Right lung (tissue), 5 donors: ENCODE measurements around the gene ELMO1. TPM values are rescaled to one million over a fixed set of nuclear protein-coding genes. Genes with fewer than 3 reads are reported as not detected.
A peak's percentile ranks its signal among the peaks of the same experiment; 100 is the strongest.

Experiments used
- DNase-seq, 2 donors: peaks; one replicate each; pipeline ENCODE4 v3.0.0-alpha.2; 2013
- polyA plus RNA-seq, 5 donors: library from polyadenylated mRNA; unstranded; fragments of 120-200 nt; gene quantifications; one replicate each; pipeline versions ENCODE4 v1.2.1 to v1.2.3, GENCODE V29; 2013; ENCODE audit warnings: inconsistent platforms in 1 of 5, low replicate concordance in 1 of 5; ENCODE audit not compliant: insufficient read length in 5 of 5, insufficient read depth in 1 of 5

The ELMO1 gene
- polyA plus RNA-seq, 5 donors: 36.7 to 56.0 (median 46.0) TPM

DNA sequence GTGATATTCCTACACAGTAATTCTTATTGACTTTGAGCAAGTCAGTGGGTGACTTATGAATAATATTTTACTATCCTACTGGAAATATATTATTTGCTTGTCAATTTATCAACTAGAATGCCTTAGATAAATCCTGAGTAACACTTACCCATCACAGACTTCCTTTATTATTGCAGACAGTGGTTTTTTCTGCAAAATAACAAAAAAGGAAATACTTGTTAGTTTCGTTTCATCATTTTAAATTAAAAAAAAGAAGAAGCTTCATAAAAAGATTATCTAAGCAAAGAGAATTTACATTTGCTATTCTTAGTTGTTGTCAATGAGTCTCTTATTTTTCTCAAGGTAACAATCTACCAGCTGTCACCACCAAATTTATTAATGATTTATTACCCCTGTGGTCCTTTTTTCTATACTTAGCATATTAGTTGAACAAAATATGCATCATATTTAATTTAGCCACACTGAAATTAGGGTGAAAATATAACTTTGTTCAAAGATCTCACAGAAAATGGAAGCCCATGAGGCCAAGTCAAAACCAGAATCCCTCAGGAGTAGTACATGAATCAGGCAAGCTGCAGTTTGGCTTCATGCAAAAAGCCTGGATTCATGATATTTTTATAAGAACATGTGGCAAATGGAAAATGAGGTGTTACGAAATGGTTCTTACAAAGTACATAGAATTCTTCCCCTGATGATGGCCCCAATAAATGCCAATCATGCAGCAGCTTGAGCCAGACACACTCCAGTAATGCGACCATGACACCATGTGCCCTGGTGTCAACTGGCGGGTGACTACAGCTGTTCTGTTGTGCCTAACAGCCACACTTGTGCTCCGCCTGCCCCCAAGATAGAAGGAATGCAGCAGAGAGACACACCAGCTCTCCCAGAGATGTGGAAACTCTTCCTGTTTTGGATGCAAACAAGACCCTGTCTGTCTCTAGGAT, 132.6 kb downstream of the ELMO1 start:
- peak; percentile 69 to 74 for DNase-seq

DNA sequence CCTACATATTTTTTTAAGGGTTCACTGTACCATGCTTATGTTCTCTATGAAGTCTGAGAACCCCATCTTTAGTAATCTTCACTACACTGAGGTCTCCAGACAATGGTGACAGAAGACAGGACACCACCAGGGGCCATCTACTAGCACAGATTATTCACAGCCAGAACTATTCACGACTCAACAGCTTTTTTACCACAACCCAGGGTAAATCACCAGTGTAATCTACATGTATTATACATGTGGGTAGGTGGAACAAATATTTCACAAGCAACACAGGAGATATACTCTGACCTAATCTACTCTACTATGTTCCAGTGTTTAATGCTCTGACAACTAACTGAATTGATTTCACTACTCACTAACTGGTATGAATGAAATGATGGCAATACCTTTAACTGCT, 136.1 kb downstream of the ELMO1 start:
- no peak for DNase-seq

DNA sequence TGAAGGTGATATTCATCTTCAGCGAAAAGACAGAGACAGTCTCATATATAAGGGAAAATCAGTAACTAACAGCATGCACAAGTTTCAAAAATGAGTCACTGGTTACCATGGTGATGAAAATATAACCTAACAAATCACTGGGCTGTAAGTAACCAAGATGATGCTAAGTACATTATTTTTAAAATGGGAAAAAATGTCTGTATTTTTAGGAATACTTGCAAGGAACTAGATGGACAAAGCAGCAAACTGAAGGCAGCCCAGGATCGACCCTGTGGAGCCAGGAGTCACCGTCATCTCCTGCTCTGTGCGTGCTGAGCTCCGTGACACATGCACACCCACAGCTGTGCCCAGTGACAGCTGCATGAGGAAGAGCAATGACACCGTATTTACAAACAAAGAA, 137.3 kb downstream of the ELMO1 start:
- no peak for DNase-seq

DNA sequence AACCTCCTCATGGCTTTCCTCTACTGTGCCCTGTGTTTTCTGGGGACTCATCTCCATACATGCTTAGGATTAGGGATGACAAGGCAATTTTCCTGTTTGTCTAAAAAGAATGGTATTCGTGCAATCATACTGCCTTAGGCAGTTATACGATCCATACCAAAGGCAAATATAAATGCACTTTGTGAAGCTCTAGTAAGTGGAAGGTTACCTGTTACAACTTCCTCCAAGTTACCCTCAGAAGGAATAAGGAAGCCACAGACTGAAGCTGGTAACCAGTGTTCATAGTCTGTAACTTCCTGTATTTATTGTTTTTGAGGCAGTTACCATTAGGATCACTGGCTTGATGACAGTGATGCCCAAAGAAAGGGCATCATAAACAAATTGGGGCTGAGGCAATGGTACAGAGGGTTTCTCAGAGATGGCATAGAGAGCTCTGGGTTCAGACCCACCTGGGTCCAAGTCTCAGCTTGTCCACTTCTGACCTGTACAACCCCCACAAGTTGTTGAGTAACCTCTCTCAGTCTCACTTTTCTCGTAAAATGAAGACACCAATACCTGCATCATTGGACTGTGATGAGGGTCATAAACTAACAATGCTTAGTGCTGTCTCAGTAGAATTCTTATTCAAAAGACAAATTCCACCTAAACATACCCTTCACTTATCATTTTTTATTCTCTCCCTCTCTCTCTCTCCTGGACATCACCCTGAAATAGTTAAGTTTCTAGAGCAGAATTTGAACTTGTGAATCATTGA, 138.2 kb downstream of the ELMO1 start:
- DNase-seq: no peak

DNA sequence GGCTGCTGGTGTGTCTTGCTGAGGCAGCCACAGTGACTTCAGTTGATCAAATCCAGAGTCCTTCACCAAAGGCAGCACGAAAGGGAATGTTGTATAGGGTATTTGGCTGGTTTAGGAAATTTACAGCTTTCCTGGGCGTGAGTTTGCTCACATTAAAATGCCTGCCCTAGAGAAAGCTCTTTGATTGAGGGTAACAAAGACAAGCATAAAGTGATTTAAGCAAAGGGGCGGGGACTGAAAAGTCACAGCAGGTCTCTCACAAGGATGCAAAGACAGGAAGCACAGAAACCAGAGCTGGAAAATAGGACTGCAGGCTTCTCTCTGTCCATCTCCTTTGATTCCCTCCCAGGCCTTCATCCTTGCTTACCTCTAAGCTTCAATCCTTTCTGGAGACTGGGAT, 139.2 kb downstream of the ELMO1 start:
- no peak for DNase-seq

DNA sequence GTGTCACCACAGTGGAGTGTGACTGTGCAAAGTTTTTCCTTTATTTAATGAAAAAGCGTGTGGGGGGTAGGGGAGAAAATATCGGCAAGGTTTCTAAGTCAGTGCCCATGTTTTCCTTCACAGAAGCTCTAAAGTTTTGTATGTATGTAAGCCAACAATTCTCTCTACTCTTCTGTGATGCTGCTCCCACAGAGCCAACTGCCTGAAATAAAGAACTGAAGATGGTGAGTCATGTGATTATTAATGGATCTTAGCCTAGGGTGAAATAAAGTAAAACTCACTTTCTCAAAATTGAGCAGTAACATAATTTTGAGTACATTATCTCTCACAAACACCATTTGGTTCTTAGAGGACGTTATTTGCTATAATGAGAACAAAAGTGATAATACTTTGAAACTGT, 143.7 kb downstream of the ELMO1 start:
- DNase-seq: no peak

DNA sequence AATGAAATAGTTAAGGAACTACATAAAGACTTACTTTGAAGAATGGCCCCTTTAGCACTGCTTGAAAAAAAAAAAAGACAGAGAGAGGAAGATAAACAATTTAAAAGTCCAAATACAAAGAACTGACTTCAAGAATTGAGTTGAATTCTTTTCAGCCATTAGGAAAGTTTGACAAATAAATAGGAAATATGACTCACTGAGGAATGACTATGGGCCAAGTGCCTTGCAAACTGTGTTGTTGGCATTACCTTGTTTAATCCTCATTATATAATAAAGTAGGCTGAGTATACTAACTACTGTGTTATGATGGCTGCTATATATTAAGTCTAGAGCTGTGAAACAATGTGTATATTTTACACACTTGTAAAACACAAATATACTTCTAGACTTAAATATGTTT, 151.1 kb downstream of the ELMO1 start:
- DNase-seq: no peak

DNA sequence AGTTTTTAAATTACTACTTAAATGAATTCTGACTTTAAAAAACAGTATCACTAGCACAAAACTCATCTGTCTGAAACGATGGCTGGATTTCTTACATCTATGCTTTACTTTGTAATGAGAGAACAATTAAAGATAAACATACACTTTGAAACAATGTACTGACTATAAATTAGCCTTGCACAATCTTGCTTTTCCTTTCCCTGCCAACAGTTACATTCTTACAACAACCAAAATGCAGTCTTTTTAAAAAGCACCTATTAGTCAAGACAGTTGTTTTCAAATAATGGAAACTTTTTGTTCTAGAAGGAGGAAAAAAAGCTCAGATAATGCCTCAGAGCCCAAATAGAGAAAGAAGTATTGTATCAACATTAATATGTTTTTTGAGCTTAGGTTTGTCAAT, 153.3 kb downstream of the ELMO1 start:
- DNase-seq: no peak

DNA sequence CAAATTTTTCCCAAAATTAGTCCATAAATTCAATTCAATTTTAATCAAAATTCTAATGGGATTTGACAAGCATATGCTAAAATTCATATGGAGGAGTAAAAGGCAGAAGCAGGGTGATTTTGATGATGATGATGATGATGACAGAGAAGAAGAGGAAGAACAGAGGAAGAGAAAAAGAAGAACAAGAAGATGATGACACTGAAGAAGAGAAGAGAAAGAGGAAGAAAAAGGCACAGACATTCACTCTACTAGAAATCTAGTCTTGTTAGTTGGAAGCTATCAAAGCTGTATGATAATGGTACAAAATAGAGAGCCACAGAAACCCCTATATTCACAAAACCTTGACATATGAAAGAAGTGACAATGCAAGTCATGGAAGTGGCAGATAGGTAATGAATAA, 157.9 kb downstream of the ELMO1 start:
- DNase-seq: no peak

DNA sequence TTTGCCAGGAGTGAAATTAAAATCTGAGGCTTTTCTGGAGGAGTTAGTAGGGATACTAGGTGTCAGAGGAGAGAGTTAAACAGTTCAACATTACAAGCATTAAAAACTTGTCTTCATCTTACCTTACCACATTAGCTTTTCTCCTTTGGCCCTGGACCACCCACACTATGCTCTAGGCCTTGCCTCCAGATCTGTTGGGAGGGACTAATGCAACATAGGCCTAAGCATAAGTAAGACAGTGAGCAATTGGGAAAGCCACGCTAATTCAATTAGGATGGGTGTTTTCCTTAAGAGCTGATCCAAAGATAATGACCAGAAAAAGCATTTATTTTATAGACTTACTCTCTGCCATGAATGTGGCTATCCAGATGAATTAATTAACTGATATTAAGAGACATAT, 158.9 kb downstream of the ELMO1 start:
- DNase-seq: no peak

DNA sequence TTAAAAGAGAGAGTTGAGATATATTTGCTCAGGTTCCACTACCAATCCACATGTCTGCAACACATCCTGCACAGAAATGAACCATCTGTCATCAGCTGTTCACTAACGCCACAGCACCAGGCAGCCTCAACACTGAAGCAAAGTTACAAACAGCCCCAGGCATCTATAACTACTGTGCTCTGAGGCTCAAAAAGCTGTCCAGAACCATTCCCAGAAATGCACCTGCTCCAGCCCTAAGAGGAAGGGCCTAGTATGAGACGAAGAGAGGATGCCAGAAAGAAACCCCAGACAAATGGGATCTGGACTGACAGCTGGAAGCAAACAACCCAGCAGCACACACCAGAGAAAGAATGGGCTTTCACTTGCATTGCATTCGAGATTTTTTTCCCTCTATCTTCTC, 159.3 kb downstream of the ELMO1 start:
- no peak for DNase-seq

DNA sequence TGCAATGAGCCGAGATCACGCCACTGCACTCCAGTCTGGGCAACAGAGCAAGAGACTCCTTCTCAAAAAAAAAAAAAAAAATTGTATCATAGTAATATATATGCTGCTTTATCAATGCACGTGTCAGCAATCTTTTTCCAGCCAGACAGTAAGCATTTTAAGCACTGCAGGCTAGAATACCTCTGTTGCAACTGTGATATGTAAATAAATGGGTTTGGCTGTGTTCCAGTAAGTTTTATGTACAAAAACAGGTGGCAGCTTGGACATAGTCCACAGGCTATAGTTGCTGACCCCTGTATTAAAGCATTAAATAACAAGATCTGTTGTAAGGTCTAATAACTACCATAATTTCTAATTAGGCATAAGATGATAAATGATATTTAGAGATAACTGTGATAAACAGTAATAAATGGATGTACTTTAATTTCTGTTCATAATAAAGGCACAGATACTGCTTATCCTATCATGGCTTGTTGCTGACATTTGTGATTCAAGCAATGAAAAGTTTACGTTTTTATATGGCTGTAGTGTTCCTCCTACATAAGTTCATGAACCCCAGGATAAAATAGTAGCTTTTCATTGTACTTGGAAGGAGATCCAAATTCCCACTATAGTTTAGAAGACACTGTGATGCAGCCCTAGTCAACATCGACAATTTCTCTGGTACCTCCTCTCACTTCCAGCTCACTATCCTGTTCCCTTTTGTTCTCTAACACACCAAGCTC, 161.4 kb downstream of the ELMO1 start:
- peak; percentile 77 to 80 for DNase-seq

DNA sequence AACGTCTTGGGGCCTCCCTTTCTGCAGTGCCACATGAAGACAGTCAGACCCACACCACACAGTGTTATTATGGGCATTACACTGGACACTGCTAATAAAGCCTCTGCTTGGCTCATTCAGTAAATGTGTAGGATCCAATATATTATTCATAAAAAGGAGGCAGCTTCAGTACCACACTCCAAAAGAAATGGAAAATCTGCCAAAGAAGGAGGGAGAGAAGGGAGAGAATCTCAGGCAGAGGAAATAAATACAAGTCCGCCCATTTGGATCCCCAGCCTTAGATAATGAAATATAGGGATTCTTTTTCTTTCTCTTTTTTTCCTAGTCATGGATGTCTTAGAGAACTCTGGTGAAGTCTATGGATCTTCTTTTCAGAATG, 162.2 kb downstream of the ELMO1 start:
- DNase-seq: no peak

DNA sequence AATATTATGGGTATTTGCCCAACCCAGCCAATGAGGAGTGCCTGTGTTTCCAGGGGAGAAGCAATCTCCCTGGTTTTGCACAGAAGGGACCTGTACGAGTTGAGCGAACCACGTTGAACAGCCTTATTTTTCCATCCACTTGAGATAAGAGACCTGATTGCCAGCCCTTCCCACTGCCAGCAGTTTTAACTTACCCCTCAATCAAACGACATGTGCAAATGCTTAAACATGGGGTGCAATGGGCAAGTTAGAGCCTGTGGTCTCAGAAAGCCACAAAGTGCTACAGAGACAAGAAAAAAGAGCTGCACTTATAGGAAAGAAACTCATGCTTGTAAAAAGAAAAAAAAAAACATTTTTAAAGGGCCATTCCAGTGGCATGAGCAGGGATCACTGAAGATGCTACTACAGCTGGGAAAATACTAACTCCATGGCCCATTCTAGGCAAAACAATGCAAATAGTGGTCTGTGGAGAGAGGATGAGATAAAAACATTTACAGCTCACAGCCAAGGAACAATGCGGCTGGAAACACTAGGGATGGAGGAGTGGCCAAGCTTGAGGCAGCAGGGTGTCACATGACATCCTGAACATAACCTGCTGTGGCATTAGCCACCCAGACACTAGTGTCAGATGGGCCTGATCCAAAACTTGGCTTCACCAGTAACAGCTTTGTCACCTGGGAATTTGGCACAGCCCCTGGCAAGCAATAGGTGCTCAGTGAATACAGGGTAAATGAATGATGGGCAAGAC, 162.8 kb downstream of the ELMO1 start:
- no peak for DNase-seq

DNA sequence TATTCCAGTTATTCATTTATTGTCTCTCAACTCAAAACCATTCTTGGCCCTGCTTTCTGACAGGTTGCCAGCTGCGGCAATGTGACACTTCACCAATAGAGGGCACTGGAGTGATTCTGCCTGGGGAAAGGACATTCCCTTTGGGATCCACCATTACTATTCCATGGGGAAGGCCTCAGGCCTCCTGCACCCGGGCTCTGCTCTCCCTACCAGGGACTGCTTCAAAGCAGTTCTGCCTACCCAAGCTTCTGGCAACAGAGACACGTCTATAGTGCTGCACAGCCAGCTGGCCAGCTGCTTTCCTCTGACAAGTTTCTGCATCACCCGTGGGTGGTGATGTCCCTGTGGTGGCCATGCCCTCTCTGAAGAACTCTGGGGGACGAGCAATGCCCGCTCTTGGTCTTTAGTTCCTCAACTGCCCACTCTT, 163.8 kb downstream of the ELMO1 start:
- DNase-seq: peak in 1 of 2 donors; percentile 66

DNA sequence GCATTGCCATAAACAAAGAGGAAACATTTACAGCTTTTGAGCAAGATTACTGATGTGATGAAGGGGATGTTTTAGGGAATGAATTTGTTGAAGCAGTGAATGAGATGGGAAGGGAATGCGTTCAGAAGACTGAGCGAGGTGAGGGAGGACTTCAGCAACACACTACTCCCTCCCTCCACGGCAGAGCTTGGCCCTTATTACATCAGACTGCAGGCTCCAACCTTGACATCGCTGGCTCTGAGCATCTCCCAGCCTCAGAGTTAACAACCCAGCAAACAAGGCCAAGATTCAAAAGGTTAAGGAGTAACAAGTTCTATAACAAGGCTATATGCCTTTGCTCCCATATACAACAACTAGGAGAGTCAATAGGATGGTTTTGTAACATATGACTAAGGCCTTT, 164.4 kb downstream of the ELMO1 start:
- no peak for DNase-seq

DNA sequence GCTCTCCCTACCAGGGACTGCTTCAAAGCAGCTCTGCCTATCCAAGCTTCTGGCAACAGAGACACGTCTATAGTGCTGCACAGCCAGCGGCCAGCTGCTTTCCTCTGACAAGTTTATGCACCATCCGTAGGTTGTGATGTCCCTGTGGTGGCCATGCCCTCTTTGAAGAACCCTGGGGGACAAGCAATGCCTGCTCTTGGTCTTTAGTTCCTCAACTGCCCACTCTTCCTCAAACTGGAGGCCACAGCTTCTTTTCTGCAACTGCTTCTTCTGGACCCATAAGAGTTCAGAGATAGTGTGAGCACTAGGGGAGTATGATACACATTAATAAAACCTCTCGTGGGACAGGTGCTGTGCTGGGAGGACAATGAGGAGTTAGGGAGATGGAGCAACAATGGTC, 164.9 kb downstream of the ELMO1 start:
- DNase-seq: no peak

DNA sequence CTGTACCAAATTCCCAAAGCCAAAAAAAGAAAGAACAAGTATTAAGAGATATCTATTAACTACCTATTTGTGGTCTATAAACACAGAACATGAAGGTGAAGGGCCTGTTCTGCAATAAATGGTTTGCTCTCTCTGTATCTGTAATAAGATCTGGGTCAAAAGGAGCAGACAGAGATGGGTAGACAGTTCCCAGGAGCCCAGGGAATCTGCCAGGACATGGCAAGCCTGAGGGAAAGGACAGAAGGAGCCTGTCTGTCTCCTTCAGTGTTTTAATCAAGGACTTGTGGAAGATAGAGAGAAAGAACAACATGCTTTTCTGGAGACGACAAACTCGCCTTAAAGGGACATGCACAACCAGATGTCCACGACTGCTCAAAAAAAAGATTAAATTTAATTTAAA, 165.7 kb downstream of the ELMO1 start:
- DNase-seq: no peak

DNA sequence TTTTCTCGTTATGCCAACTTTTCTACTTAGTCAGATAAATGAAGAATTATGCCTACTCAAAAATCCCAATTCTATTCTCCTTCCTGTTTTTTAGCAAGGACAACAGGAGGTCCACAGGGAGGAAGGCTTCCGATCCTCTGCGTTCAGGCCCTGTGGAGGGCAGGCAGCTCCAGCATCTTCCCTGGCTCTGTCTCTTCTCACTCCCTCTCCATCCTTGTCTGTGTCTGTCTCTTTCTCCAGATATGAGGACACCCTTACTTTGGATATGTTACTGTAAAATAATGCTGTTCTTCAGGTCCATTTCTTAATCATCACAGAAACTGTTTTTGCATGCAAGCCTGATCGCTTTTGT, 166.6 kb downstream of the ELMO1 start:
- no peak for DNase-seq

DNA sequence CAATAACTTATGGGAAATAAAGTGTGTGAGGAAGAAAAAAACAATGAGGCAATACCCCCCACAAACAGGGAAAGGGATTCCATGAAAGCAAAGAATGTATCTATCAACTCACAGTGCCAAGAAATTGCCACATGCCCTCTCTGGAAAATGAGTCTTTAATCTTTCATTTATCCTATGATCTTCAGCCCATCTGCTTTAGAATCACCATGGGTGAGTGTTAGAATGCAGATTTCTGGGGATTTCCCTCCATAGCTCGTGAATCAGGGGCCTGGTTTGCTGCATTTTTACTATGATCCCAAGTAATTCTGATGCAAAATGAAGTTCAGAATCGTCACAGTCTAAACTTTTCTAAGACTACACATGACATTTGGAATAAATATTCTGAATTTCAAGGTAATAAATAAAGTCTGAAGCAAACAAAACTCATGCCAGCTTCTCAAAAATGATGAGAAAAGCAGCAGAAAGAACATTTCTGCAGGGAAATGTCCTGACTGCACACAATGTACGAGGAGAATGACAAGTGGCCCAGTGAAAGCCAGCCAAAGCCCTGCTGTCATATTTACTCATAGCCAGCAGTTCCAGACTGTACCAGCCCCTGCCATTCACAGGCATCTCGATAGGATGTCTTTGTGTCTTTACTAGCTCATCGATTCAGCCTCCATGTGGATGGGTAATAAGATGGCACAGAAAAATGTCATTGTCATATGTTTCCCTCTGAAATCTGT, 167.1 kb downstream of the ELMO1 start:
- DNase-seq: no peak

DNA sequence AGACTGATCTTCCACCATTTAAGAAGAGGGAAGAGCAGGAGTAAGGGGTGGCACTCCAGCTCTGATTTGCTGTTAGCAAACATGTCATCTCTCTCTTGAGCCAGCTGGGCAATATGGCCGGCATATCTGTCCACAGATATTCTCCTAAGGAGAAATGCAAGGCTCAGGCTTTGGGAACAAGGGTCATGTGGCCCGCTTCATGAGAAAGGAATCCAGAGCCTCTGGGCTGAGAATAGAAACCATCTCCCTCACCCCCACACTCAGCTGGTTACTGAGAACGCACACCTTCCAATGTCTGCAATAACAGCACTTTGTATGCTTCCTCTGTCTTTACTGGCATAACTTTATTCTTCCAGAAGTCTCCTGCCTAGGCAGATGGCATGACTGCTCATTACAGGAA, 171.2 kb downstream of the ELMO1 start:
- DNase-seq: no peak
